K562 (cell line): ENCODE measurements around the gene BRF1. TPM values are rescaled to one million over a fixed set of nuclear protein-coding genes. Genes with fewer than 3 reads are reported as not detected.

Experiments
- ATAC-seq: fragments of 200-7000 bp; cut with Tn5 transposase; 3 replicates; pipeline ENCODE4 v1.9.1; 2020; ENCODE audit warnings: moderate library complexity
- BruUV-seq: library from RNA; stranded (reverse); fragments of 400-500 nt; replicated peaks from 2 replicates; lab custom pipeline; 2021; lab: Mats Ljungman, UMichigan
- CTCF ChIA-PET: fragments of 300-600 bp; formaldehyde crosslinking; extraction: SDS; loops from one replicate; lab custom pipeline; 2021; ENCODE audit warnings: low intra/inter-chr PET ratio; lab: Yijun Ruan, JAX
- POLR2A ChIA-PET: fragments of 300-600, 350-650 bp; sonication (Branson Sonifier 250); formaldehyde crosslinking; extraction: SDS; loops from one replicate; lab custom pipeline; 2021; ENCODE audit warnings: antibody characterized with exemption, inconsistent platforms; lab: Yijun Ruan, JAX
- DNase-seq, 4 experiments: peaks; one replicate each; pipeline versions ENCODE4 v3.0.0 to v3.0.0-alpha.2; 2011 to 2018; ENCODE audit warnings: low spot score in 3 of 4, mixed read lengths in 3 of 4; ENCODE audit errors: extremely low read depth in 1 of 4
- FAIRE-seq: peaks from 2 replicates; lab custom pipeline; 2011; peaks lifted over from hg19 to GRCh38; lab: Jason Lieb, UNC
- H2AFZ ChIP-seq: 2 replicates; pipeline ENCODE4 v1.6.0; 2011; ENCODE audit warnings: low read depth, low read length, control low read depth, inconsistent platforms
- H3K27ac ChIP-seq: fragments of 200-600 bp; 3 replicates; pipeline ENCODE4 v1.8.0; 2011; ENCODE audit warnings: low read depth, mild to moderate bottlenecking, control low read depth, inconsistent platforms, low read length, moderate library complexity, mixed read lengths; ENCODE audit errors: extremely low read depth
- H3K27me3 ChIP-seq, 2 experiments: fragments of 300-600 bp in 1 of 2; 2 replicates in 1 of 2; 3 replicates in 1 of 2; pipeline versions ENCODE4 v1.6.0 to v1.8.0; 2011; ENCODE audit warnings: inconsistent platforms in 2 of 2, low read length in 2 of 2, mild to moderate bottlenecking in 1 of 2, mixed read lengths in 1 of 2, moderate library complexity in 1 of 2; ENCODE audit not compliant: control insufficient read depth in 2 of 2, insufficient read depth in 2 of 2
- H3K36me3 ChIP-seq: fragments of 300-600 bp; 3 replicates; pipeline ENCODE4 v1.8.0; 2011; ENCODE audit warnings: mild to moderate bottlenecking, low read length, inconsistent platforms; ENCODE audit not compliant: control insufficient read depth, insufficient read depth
- H3K4me1 ChIP-seq, 2 experiments: fragments of 200-600 bp in 1 of 2; replicated peaks in 1 of 2; 2 replicates in 1 of 2; 3 replicates in 1 of 2; pipeline versions ENCODE4 v1.5.1 to v1.8.0; 2011; ENCODE audit warnings: inconsistent platforms in 2 of 2, low read length in 2 of 2, mild to moderate bottlenecking in 1 of 2, mixed read lengths in 1 of 2, moderate library complexity in 1 of 2; ENCODE audit not compliant: control insufficient read depth in 2 of 2, insufficient read depth in 2 of 2
- H3K4me2 ChIP-seq: 2 replicates; pipeline ENCODE4 v1.6.1; 2011; ENCODE audit warnings: low read length, control low read depth, inconsistent platforms, mixed read lengths; ENCODE audit not compliant: insufficient read depth
- H3K4me3 ChIP-seq: fragments of 200-600 bp; sonication (generic), shearing (Covaris generic); 2 replicates; pipeline ENCODE4 v1.5.1; 2016; ENCODE audit warnings: control low read depth, inconsistent platforms
- H3K79me2 ChIP-seq: fragments of 200-600 bp; 3 replicates; pipeline ENCODE4 v1.8.0; 2011; ENCODE audit warnings: low read length, inconsistent platforms; ENCODE audit not compliant: control insufficient read depth, insufficient read depth
- H3K9ac ChIP-seq, 2 experiments: 2 replicates each; pipeline versions ENCODE4 v1.6.0 to v1.6.1; 2011; ENCODE audit warnings: low read depth in 2 of 2, low read length in 2 of 2, control low read depth in 1 of 2, inconsistent platforms in 1 of 2, mild to moderate bottlenecking in 1 of 2, mixed read lengths in 1 of 2; ENCODE audit not compliant: insufficient read depth in 1 of 2
- H3K9me1 ChIP-seq: one replicate; pipeline ENCODE4 v1.6.0; 2011; ENCODE audit warnings: inconsistent platforms, mild to moderate bottlenecking, low read length, moderate library complexity; ENCODE audit not compliant: control insufficient read depth, insufficient read depth
- H3K9me3 ChIP-seq: replicated peaks from 2 replicates; pipeline ENCODE4 v1.5.1; 2011; ENCODE audit warnings: low read depth, low read length, inconsistent platforms; ENCODE audit not compliant: control insufficient read depth, insufficient read depth
- H4K20me1 ChIP-seq: replicated peaks from 2 replicates; pipeline ENCODE4 v1.6.1; 2011; ENCODE audit warnings: low read length, inconsistent platforms, mixed read lengths; ENCODE audit not compliant: control insufficient read depth, insufficient read depth
- ATF7 ChIP-seq: fragments of 450-650 bp; IDR thresholded peaks from 2 replicates; pipeline ENCODE4 v1.7.1; 2014; ENCODE audit warnings: mild to moderate bottlenecking, moderate library complexity
- BMI1 ChIP-seq: fragments of 150-350 bp; IDR thresholded peaks from 2 replicates; pipeline ENCODE4 v1.6.1; 2014; ENCODE audit warnings: low read length
- CUX1 ChIP-seq: fragments of 200-800 bp; sonication (Bioruptor generic); IDR thresholded peaks from 2 replicates; pipeline ENCODE4 v1.6.1; 2016; ENCODE audit warnings: missing genetic modification characterization, missing compliant biosample characterization
- HNRNPUL1 ChIP-seq: fragments of 200-400 bp; formaldehyde crosslinking; IDR thresholded peaks from 2 replicates; pipeline ENCODE4 v1.6.1; 2017; ENCODE audit warnings: low read length
- KAT2B ChIP-seq: IDR thresholded peaks from one replicate; pipeline ENCODE4 v1.6.1; 2012; ENCODE audit warnings: low read depth, mild to moderate bottlenecking, control low read depth, inconsistent platforms, low read length, moderate library complexity
- KLF10 ChIP-seq: fragments of 250-450 bp; sonication (Bioruptor Pico); IDR thresholded peaks from 2 replicates; pipeline ENCODE4 v1.6.1; 2021; ENCODE audit warnings: matching md5 sums
- MEF2A ChIP-seq: IDR thresholded peaks from 2 replicates; pipeline ENCODE4 v1.6.1; 2011; ENCODE audit warnings: low read depth, mild to moderate bottlenecking, low read length, moderate library complexity; ENCODE audit not compliant: control insufficient read depth
- MYBL2 ChIP-seq, 2 experiments: fragments of 450-650 bp in 1 of 2; sonication (generic) in 1 of 2; formaldehyde crosslinking in 1 of 2; IDR thresholded peaks; 2 replicates each; pipeline versions ENCODE4 v1.6.1 to v1.8.1; 2017 to 2022; ENCODE audit warnings: borderline replicate concordance in 1 of 2, inconsistent platforms in 1 of 2, low read depth in 1 of 2, mild to moderate bottlenecking in 1 of 2, missing genetic modification reagents in 1 of 2, moderate library complexity in 1 of 2
- NFATC3 ChIP-seq: fragments of 450-650 bp; IDR thresholded peaks from 2 replicates; pipeline ENCODE4 v1.6.1; 2017; ENCODE audit warnings: mild to moderate bottlenecking
- RBM14 ChIP-seq: fragments of 200-400 bp; formaldehyde crosslinking; IDR thresholded peaks from 2 replicates; pipeline ENCODE4 v1.6.1; 2018; ENCODE audit warnings: low read depth, mild to moderate bottlenecking, low read length, moderate library complexity, borderline replicate concordance; ENCODE audit not compliant: insufficient read depth
- TAF1 ChIP-seq: IDR thresholded peaks from 2 replicates; pipeline ENCODE4 v1.6.1; 2011; ENCODE audit warnings: mild to moderate bottlenecking, low read length, moderate library complexity; ENCODE audit not compliant: insufficient read depth, control insufficient read depth, severe bottlenecking; ENCODE audit errors: extremely low read depth
- TBL1XR1 ChIP-seq, 2 experiments: IDR thresholded peaks; 2 replicates each; pipeline ENCODE4 v1.6.1; 2012; ENCODE audit warnings: improper control_type of control experiment in 2 of 2, low read length in 2 of 2, mild to moderate bottlenecking in 1 of 2
- TCF15 ChIP-seq: fragments of 250-450 bp; sonication (Bioruptor Pico); IDR thresholded peaks from 2 replicates; pipeline ENCODE4 v1.8.0; 2022; ENCODE audit warnings: moderate library complexity, mild to moderate bottlenecking, inconsistent platforms
- WGBS: fragments of 100-300 bp; shearing (Covaris generic); methylation state at CpG from one replicate; pipeline ENCODE4 v1.1.6; 2016; ENCODE audit warnings: low coverage, mixed read lengths; ENCODE audit not compliant: insufficient coverage; ENCODE audit errors: missing lambda C conversion rate; 5-methylcytosine and 5-hydroxymethylcytosine counted together
- in situ Hi-C: fragments of 300-500 bp; cut with MboI; formaldehyde crosslinking; loops from 4 replicates; pipeline ENCODE4 v1.15.0; 2018; ENCODE audit warnings: inconsistent platforms, mixed read lengths
- intact Hi-C: fragments of 100-400 bp; cut with micrococcal nuclease; formaldehyde crosslinking; loops from 2 replicates; pipeline ENCODE4 v1.14.2; 2022
- polyA plus RNA-seq, 8 experiments: library from polyadenylated mRNA; depleted of rRNA in 4 of 8; stranded (reverse) in 5 of 8; unstranded in 3 of 8; fragments of >200 nt; fragmentation: Nextera tagmentation in 2 of 8; fragmentation: Illumina TruSeq in 1 of 8; extraction: Ambion mirVana in 2 of 8; extraction: Trizol in 1 of 8; gene quantifications; 2 replicates each; pipeline versions ENCODE4 v1.2.1 to v1.2.3, GENCODE V29; 2011 to 2014; ENCODE audit warnings: inconsistent platforms in 1 of 8, missing spikeins in 1 of 8
- total RNA-seq, 7 experiments: library from RNA; depleted of rRNA in 6 of 7; stranded (reverse); fragments of >200 nt in 6 of 7; fragmentation: Illumina TruSeq in 2 of 7; extraction: Trizol in 2 of 7; gene quantifications; 2 replicates each; pipeline versions ENCODE4 v1.2.1 to v1.2.3, GENCODE V29; 2011 to 2021; ENCODE audit warnings: low replicate concordance in 1 of 7

The BRF1 gene
- total and polyA plus RNA-seq, 9 of the 15 experiments (the other 6 are each of a cell fraction or from before 2014, with no cell fraction given) = 0.14 to 24.6 (median 8.2) TPM

GRCh38 chr14:105305345-105305744 lies 4.5 kb upstream of the BRF1 start:
- H3K4me2 ChIP-seq = no peak overlapping the region
- peaks cover 4 to 23% of the 10 kb centered on the region in 2 experiments; a peak in 4 of 5 replicates for H3K4me1 ChIP-seq
- no TSS peak for BruUV-seq
- no peak overlapping the region for H3K4me3 ChIP-seq
- H3K9me3 ChIP-seq = peaks cover 2% of the 10 kb centered on the region; the same call in 1 of the 2 replicates
- H4K20me1 ChIP-seq = no peaks in the 10 kb centered on the region
- ChIA-PET CTCF (no interaction called here), POLR2A (interaction anchor here (0.9 kb wide), 1 partner anchor 18 kb away, joined by 3 read pairs; no protein-coding TSS in a partner anchor)
- no peak overlapping the region for H3K27ac ChIP-seq
- in situ Hi-C loops = no loop called here
- H3K9ac ChIP-seq = peak overlapping the region in 1 of 2 experiments; percentile 78; a peak in 1 of 4 replicates
- WGBS = 76% methylated on average over 8 of the region's 9 CpGs
- TF ChIP-seq KLF10 (CRISPR knock-in tag) = no peak
- no peak for TF ChIP-seq MYBL2 (IDR thresholded peaks at IDR 0.05; ENCODE audit: low read depth)
- TF ChIP-seq MYBL2 (CRISPR knock-in tag; IDR thresholded peaks at IDR 0.05; ENCODE audit: borderline replicate concordance) = no peak
- TF ChIP-seq KAT2B = no peak
- TF ChIP-seq TCF15 (CRISPR knock-in tag) = no peak
- no peak for TF ChIP-seq ATF7
- TF ChIP-seq MEF2A = no peak
- TF ChIP-seq TBL1XR1 (IDR thresholded peaks at IDR 0.05; ENCODE audit: low read length in 2 of 2) = no peak
- no peak for TF ChIP-seq RBM14
- no peak for TF ChIP-seq TAF1
- TF ChIP-seq NFATC3 = no peak
- no peak for TF ChIP-seq HNRNPUL1
- TF ChIP-seq BMI1 = no peak
- TF ChIP-seq CUX1 (CRISPR knock-in tag) = no peak
- ATAC-seq (no peak), FAIRE-seq (no peak), DNase-seq (no peak)
- no peaks in the 10 kb centered on the region for H3K36me3 ChIP-seq
- H3K79me2 ChIP-seq = peaks cover under 1% of the 10 kb centered on the region
- intact Hi-C loops = no loop called here
- no peaks in the 10 kb centered on the region for H3K9me1 ChIP-seq
- H2AFZ ChIP-seq = no peak overlapping the region
- no peaks in the 10 kb centered on the region for H3K27me3 ChIP-seq
